GM11168 (cell line): ENCODE data around the gene SPZ1.
"Not testable (repeated sequence)": the region's sequence is repeated elsewhere in the genome, so short reads cannot be mapped to it uniquely, and the experiment has no call there.

Experiments
- in situ Hi-C: fragments of 300-500 bp; cut with MboI; formaldehyde crosslinking; loops from one replicate; pipeline ENCODE4 v1.12.0; 2022; ENCODE audit warnings: low sequenced_read_pairs; ENCODE audit not compliant: unreplicated experiment

SPZ1 gene

GRCh38 chr5:80326468-80326867, 6.7 kb downstream of the SPZ1 start:
- in situ Hi-C loops = no loop called here

GRCh38 chr5:80337379-80337778, 17.6 kb downstream of the SPZ1 start:
- in situ Hi-C loops = no loop called here

GRCh38 chr5:80339116-80339515, 19.3 kb downstream of the SPZ1 start:
- in situ Hi-C loops = no loop called here

GRCh38 chr5:80341016-80341775, 21.4 kb downstream of the SPZ1 start:
- in situ Hi-C loops = no loop called here

GRCh38 chr5:80343067-80343466, 23.3 kb downstream of the SPZ1 start:
- in situ Hi-C loops = no loop called here

- in situ Hi-C loops = no loop called here
Measured at GRCh38 chr5:80346055-80346454, 26.3 kb downstream of the SPZ1 start.

- in situ Hi-C loops = no loop called here
Measured at GRCh38 chr5:80348171-80348570, 28.4 kb downstream of the SPZ1 start.

- in situ Hi-C loops = not testable (repeated sequence)
Measured at GRCh38 chr5:80351019-80351418, 31.2 kb downstream of the SPZ1 start.

- in situ Hi-C loops = no loop called here
Measured at GRCh38 chr5:80355686-80356085, 35.9 kb downstream of the SPZ1 start.

- in situ Hi-C loops = no loop called here
Measured at GRCh38 chr5:80357671-80358070, 37.9 kb downstream of the SPZ1 start.

GRCh38 chr5:80360914-80361444, 41.2 kb downstream of the SPZ1 start:
- in situ Hi-C loops = no loop called here

- in situ Hi-C loops = no loop called here
Measured at GRCh38 chr5:80364892-80365291, 45.1 kb downstream of the SPZ1 start.

- in situ Hi-C loops = no loop called here
Measured at GRCh38 chr5:80368661-80369480, 49.1 kb downstream of the SPZ1 start.

GRCh38 chr5:80369521-80369920, 49.7 kb downstream of the SPZ1 start:
- in situ Hi-C loops = no loop called here

GRCh38 chr5:80370390-80370789, 50.6 kb downstream of the SPZ1 start:
- in situ Hi-C loops = no loop called here
